ENCODE measurements around the gene DACT3. TPM values are rescaled to one million over a fixed set of nuclear protein-coding genes. Genes with fewer than 3 reads are reported as not detected.

DACT3 gene
- total and polyA plus RNA-seq, 12 donors, result 3.9 to 29.3 (median 12.2) TPM

GRCh38 chr19:46648961-46649960, 11.7 kb downstream of the DACT3 start:
- Histone ChIP-seq H3K27me3 (peaks cover 0 to 70% (median 6%) of the 10 kb centered on the region in 7 donors), H3K27ac (no peak overlapping the region), H3K36me3 (peaks cover 0 to 24% (median 0%) of the 10 kb centered on the region in 9 donors), H3K4me3 (no peak overlapping the region), H3K9me3 (peaks cover 0 to 12% (median 3%) of the 10 kb centered on the region in 11 donors), H3K4me1 (peaks cover 0 to 17% (median 0%) of the 10 kb centered on the region in 9 donors)
- intact Hi-C loops (cut with DNase I), result no loop called here
- 54 to 62% methylated on average over 75 to 144 of the region's 144 CpGs for WGBS, 2 donors
- ATAC-seq (no peak), DNase-seq (no peak)
- TF ChIP-seq CTCF (IDR thresholded peaks at IDR 0.05), result no peak

GRCh38 chr19:46648060-46648960, 12.7 kb downstream of the DACT3 start:
- ATAC-seq, result peak in 2 of 8 donors; percentile 29 to 43

GRCh38 chr19:46646402-46646801, 14.6 kb downstream of the DACT3 start:
- Histone ChIP-seq H3K4me3 (no peak overlapping the region), H3K4me1 (peaks cover 0 to 10% (median 0%) of the 10 kb centered on the region in 9 donors), H3K36me3 (peaks cover 0 to 11% (median 0%) of the 10 kb centered on the region in 9 donors), H3K9me3 (peaks cover 0 to 12% (median 3%) of the 10 kb centered on the region in 11 donors), H3K27ac (no peak overlapping the region), H3K27me3 (peaks cover 0 to 68% (median 6%) of the 10 kb centered on the region in 7 donors)
- 91 to 92% methylated on average over 3 of the region's 3 CpGs for WGBS, 2 donors
- ATAC-seq (no peak), DNase-seq (no peak)
- no peak for TF ChIP-seq CTCF (IDR thresholded peaks at IDR 0.05)
- intact Hi-C loops (cut with DNase I), result no loop called here

More at GRCh38 chr19:46648060-46648960, 12.7 kb downstream of the DACT3 start:
- Histone ChIP-seq H3K36me3 (peaks cover 0 to 24% (median 0%) of the 10 kb centered on the region in 9 donors), H3K4me1 (peaks cover 0 to 10% (median 0%) of the 10 kb centered on the region in 9 donors), H3K9me3 (peaks cover 0 to 12% (median 3%) of the 10 kb centered on the region in 11 donors), H3K27me3 (peaks cover 0 to 70% (median 6%) of the 10 kb centered on the region in 7 donors), H3K4me3 (no peak overlapping the region), H3K27ac (no peak overlapping the region)
- WGBS, 2 donors, result 68 to 70% methylated on average over 50 to 63 of the region's 63 CpGs
- intact Hi-C loops (cut with DNase I), result no loop called here
- DNase-seq, result no peak
- no peak for TF ChIP-seq CTCF (IDR thresholded peaks at IDR 0.05)

- no peak for DNase-seq
- no peak for TF ChIP-seq CTCF (IDR thresholded peaks at IDR 0.05)
- Histone ChIP-seq H3K4me1 (peaks cover 1 to 17% (median 5%) of the 10 kb centered on the region in 9 donors), H3K27ac (no peak overlapping the region), H3K27me3 (peaks cover 0 to 68% (median 10%) of the 10 kb centered on the region in 7 donors), H3K9me3 (peaks cover 0 to 12% (median 3%) of the 10 kb centered on the region in 11 donors), H3K36me3 (peaks cover 0 to 11% (median 0%) of the 10 kb centered on the region in 9 donors), H3K4me3 (no peak overlapping the region)
- WGBS, 2 donors, result 43 to 51% methylated on average over 3 of the region's 3 CpGs
- ATAC-seq, result peak in 4 of 8 donors; percentile 21 to 65 (median 44)
- intact Hi-C loops (cut with DNase I), result no loop called here
Observed at GRCh38 chr19:46644720-46645119, 16.3 kb downstream of the DACT3 start.

All from heart right ventricle (tissue), 16 donors.